ENCODE measurements around the gene KIAA1549. TPM values are rescaled to one million over a fixed set of nuclear protein-coding genes. Genes with fewer than 3 reads are reported as not detected.

The KIAA1549 gene
- total and polyA plus RNA-seq, 3 donors from 2014 or later, result 4.4 to 8.0 (median 7.4) TPM

GRCh38 chr7:138852469-138852868 is 128.7 kb downstream of the KIAA1549 start:
- no peak overlapping the region for H3K27ac ChIP-seq
- H3K4me1 ChIP-seq, result no peaks in the 10 kb centered on the region
- H3K36me3 ChIP-seq (ENCODE audit: low read depth, missing control alignments), result no peaks in the 10 kb centered on the region
- WGBS, 2 donors, result 88 to 91% methylated on average over 5 of the region's 5 CpGs
- intact Hi-C loops (cut with DNase I; ENCODE audit: low total_unique reads), result no loop called here
- TF ChIP-seq CTCF (IDR thresholded peaks at IDR 0.05) (no peak), POLR2A (IDR thresholded peaks at IDR 0.05) (no peak)
- no peak for DNase-seq
- no peaks in the 10 kb centered on the region for H3K27me3 ChIP-seq
- no peak overlapping the region for H3K4me3 ChIP-seq
- no peaks in the 10 kb centered on the region for H3K9me3 ChIP-seq

- TF ChIP-seq CTCF (IDR thresholded peaks at IDR 0.05), result no peak
- no peak for TF ChIP-seq POLR2A (IDR thresholded peaks at IDR 0.05)
- Histone ChIP-seq H3K27ac (no peak overlapping the region), H3K4me3 (no peak overlapping the region), H3K27me3 (no peaks in the 10 kb centered on the region), H3K4me1 (no peaks in the 10 kb centered on the region), H3K36me3 (ENCODE audit: low read depth, missing control alignments) (no peaks in the 10 kb centered on the region), H3K9me3 (no peaks in the 10 kb centered on the region)
- WGBS, 2 donors, result 94 to 99% methylated on average over 5 of the region's 5 CpGs
- intact Hi-C loops (cut with DNase I; ENCODE audit: low total_unique reads), result no loop called here
- no peak for DNase-seq
Observed at GRCh38 chr7:138849701-138850100, 131.5 kb downstream of the KIAA1549 start.

GRCh38 chr7:138848056-138848980 is 132.9 kb downstream of the KIAA1549 start:
- Histone ChIP-seq H3K27ac (no peak overlapping the region), H3K4me1 (no peaks in the 10 kb centered on the region), H3K4me3 (no peak overlapping the region), H3K9me3 (no peaks in the 10 kb centered on the region), H3K36me3 (ENCODE audit: low read depth, missing control alignments) (no peaks in the 10 kb centered on the region), H3K27me3 (no peaks in the 10 kb centered on the region)
- TF ChIP-seq POLR2A (IDR thresholded peaks at IDR 0.05) (no peak), CTCF (IDR thresholded peaks at IDR 0.05) (no peak)
- WGBS, 2 donors, result 32 to 41% methylated on average over 3 of the region's 3 CpGs
- intact Hi-C loops (cut with DNase I; ENCODE audit: low total_unique reads), result no loop called here
- no peak for DNase-seq

DNA sequence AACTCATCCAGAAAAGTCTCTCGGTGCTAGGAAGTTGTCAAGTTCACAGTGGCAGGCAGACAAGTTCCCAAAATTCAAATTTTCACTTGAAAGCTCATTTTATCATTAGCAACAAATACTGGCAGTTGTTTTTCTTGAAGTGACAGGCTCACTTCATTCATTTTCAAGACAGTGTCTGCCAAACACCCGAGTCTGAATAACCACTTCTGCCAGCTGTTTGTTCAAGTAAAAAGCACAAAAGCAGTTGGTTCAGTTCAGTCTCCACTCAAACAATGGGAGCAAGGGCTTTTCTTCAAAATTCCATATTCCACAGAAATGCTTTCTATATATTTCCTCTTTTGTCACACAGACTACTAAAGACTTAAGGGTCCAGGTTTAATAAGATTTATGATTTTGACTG is 135.5 kb downstream of the KIAA1549 start:
- TF ChIP-seq CTCF (IDR thresholded peaks at IDR 0.05) (no peak), POLR2A (IDR thresholded peaks at IDR 0.05) (no peak)

More for the DNA sequence above, 135.5 kb downstream of the KIAA1549 start:
- H3K9me3 ChIP-seq, result no peaks in the 10 kb centered on the region
- H3K27me3 ChIP-seq, result no peaks in the 10 kb centered on the region
- no peak for DNase-seq
- intact Hi-C loops (cut with DNase I; ENCODE audit: low total_unique reads), result no loop called here
- H3K27ac ChIP-seq, result no peak overlapping the region
- WGBS, 2 donors, result 44 to 63% methylated on average over 2 of the region's 2 CpGs
- H3K36me3 ChIP-seq (ENCODE audit: low read depth, missing control alignments), result no peaks in the 10 kb centered on the region
- no peaks in the 10 kb centered on the region for H3K4me1 ChIP-seq
- no peak overlapping the region for H3K4me3 ChIP-seq

All from testis (tissue), 3 donors.